ENCODE results near the gene SENP1.
"Not testable (repeated sequence)": the region's sequence is repeated elsewhere in the genome, so short reads cannot be mapped to it uniquely, and the experiment has no call there.

The SENP1 gene

GRCh38 chr12:48105867-48106680 lies at the start of gene SENP1:
Gene SENP1 (minus strand): TSS chr12:48106079. CDS start chr12:48101472, 4,607 bp downstream.
- DNase-seq = peak; percentile 70 to 88

GRCh38 chr12:48151103-48151771 lies 45.4 kb upstream of the SENP1 start:
- DNase-seq = peak in 1 of 2 experiments; percentile 15

GRCh38 chr12:48145981-48146380 lies 40.1 kb upstream of the SENP1 start:
- no peak for DNase-seq

- no peak for DNase-seq
Measured at GRCh38 chr12:48143898-48144297, 38.0 kb upstream of the SENP1 start.

- no peak for DNase-seq
Measured at GRCh38 chr12:48142818-48143674, 37.2 kb upstream of the SENP1 start.

GRCh38 chr12:48135027-48135426 lies 29.1 kb upstream of the SENP1 start:
- DNase-seq = no peak

- no peak for DNase-seq
Measured at GRCh38 chr12:48132826-48133225, 26.9 kb upstream of the SENP1 start.

- no peak for DNase-seq
Measured at GRCh38 chr12:48131517-48131916, 25.6 kb upstream of the SENP1 start.

GRCh38 chr12:48129376-48129775 lies 23.5 kb upstream of the SENP1 start:
- no peak for DNase-seq

GRCh38 chr12:48128800-48129199 lies 22.9 kb upstream of the SENP1 start:
- DNase-seq = no peak

GRCh38 chr12:48126953-48127630 lies 21.2 kb upstream of the SENP1 start:
- DNase-seq = no peak

GRCh38 chr12:48125985-48126384 lies 20.1 kb upstream of the SENP1 start:
- peak in 1 of 2 experiments; percentile 33 for DNase-seq

GRCh38 chr12:48125542-48125941 lies 19.7 kb upstream of the SENP1 start:
- not testable (repeated sequence) for DNase-seq

- no peak for DNase-seq
Measured at GRCh38 chr12:48123169-48123568, 17.3 kb upstream of the SENP1 start.

GRCh38 chr12:48122065-48122834 lies 16.4 kb upstream of the SENP1 start:
- no peak for DNase-seq

GRCh38 chr12:48121522-48121921 lies 15.6 kb upstream of the SENP1 start:
- DNase-seq = no peak

- no peak for DNase-seq
Measured at GRCh38 chr12:48119834-48120195, 13.9 kb upstream of the SENP1 start.

- peak; percentile 93 to 95 for DNase-seq
Measured at GRCh38 chr12:48119078-48119833, 13.4 kb upstream of the SENP1 start, which contains the start of gene PFKM. Gene PFKM (plus strand): TSS chr12:48119364. CDS start chr12:48122775, 3,411 bp downstream.

- DNase-seq = no peak
Measured at GRCh38 chr12:48118284-48118871, 12.5 kb upstream of the SENP1 start.

GRCh38 chr12:48115957-48116356 lies 10.1 kb upstream of the SENP1 start:
- DNase-seq = no peak

- DNase-seq = not testable (repeated sequence)
Measured at GRCh38 chr12:48111312-48111693, 5.4 kb upstream of the SENP1 start.
